ENCODE results near the gene ANG. TPM values are rescaled to one million over a fixed set of nuclear protein-coding genes. Genes with fewer than 3 reads are reported as not detected.

Gene ANG
- total RNA-seq, 1 experiment from 2014 or later = 1.7 TPM

DNA sequence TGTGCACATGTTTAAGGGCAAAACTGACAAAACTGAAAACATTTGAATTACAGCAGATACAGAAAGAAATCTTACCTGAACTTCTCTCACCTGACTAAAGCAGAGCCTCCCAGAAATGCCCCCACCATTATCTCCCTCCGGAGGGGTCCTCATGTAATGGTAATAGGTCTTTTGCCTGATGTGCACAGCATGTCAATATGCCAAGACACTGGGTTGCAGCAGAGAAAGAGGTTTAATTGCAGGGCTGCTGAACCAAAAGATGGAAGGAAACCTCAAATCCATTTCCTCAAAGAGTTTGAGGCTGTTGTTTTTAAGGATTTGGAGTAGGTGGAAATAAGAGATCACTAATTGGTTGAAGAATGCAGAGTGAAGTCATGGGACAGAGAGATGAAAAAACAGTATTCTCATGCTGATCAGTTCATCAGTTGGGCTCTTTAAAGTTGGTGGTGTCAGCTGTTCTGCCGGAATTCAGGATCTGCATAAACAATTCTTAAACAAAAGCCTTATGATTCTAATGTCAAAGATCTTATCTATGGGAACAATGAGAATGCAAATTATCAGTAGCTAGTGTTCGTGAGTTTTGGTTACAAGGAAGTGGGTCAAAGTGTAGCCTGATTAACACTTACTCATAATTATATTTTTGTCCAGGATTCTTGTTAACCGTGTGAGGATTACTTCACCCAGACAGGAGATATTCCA lies 18.2 kb downstream of the ANG start:
- TF ChIP-seq, protein P1, sequence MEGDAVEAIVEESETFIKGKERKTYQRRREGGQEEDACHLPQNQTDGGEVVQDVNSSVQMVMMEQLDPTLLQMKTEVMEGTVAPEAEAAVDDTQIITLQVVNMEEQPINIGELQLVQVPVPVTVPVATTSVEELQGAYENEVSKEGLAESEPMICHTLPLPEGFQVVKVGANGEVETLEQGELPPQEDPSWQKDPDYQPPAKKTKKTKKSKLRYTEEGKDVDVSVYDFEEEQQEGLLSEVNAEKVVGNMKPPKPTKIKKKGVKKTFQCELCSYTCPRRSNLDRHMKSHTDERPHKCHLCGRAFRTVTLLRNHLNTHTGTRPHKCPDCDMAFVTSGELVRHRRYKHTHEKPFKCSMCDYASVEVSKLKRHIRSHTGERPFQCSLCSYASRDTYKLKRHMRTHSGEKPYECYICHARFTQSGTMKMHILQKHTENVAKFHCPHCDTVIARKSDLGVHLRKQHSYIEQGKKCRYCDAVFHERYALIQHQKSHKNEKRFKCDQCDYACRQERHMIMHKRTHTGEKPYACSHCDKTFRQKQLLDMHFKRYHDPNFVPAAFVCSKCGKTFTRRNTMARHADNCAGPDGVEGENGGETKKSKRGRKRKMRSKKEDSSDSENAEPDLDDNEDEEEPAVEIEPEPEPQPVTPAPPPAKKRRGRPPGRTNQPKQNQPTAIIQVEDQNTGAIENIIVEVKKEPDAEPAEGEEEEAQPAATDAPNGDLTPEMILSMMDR (IDR thresholded peaks at IDR 0.05; ENCODE audit: unreplicated experiment) = no peak
- intact Hi-C loops (cut with micrococcal nuclease) = no loop called here
- Mint-ChIP-seq H3K27me3 (ENCODE audit: insufficient read depth, unreplicated experiment) (no peaks in the 10 kb centered on the region), H3K36me3 (ENCODE audit: insufficient read depth, unreplicated experiment) (no peaks in the 10 kb centered on the region), H3K4me1 (ENCODE audit: insufficient read depth, unreplicated experiment) (no peaks in the 10 kb centered on the region), H3K9me3 (ENCODE audit: unreplicated experiment) (no peaks in the 10 kb centered on the region), H3K4me3 (ENCODE audit: unreplicated experiment) (no peak overlapping the region), H3K27ac (ENCODE audit: low read depth, unreplicated experiment) (no peak overlapping the region)
- ChIA-PET POLR2A (no interaction called here), CTCF (interaction anchor here (0.7 to 2.2 kb wide), 9 partner anchors 8 to 1015 kb away, joined by 3 to 16 read pairs (median 4); no protein-coding TSS in a partner anchor)
- no peak for DNase-seq (ENCODE audit: unreplicated experiment)
- BruUV-seq (replicated peaks) = no TSS peak

DNA sequence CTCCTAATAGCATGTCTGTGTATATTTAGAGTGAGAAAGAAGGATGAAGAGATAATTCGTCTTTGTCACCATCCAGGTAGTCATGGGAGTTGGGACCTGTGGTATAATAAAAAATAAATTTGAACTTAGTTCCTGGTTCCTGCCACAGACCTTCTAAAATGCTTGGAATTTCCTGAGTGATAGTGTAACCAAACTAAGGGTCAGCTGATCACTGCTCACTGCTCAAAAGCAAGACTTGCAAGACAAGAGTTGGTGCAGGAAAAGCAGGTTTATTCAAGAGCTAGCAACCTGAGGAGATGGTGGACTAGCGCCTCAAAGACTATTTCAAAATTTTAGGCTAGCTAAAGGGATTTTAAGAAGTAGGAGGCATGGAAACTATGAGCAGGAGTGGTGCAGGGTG lies 19.1 kb downstream of the ANG start:
- Mint-ChIP-seq H3K27ac (ENCODE audit: low read depth, unreplicated experiment) (no peak overlapping the region), H3K36me3 (ENCODE audit: insufficient read depth, unreplicated experiment) (no peaks in the 10 kb centered on the region), H3K4me1 (ENCODE audit: insufficient read depth, unreplicated experiment) (no peaks in the 10 kb centered on the region), H3K9me3 (ENCODE audit: unreplicated experiment) (no peaks in the 10 kb centered on the region), H3K4me3 (ENCODE audit: unreplicated experiment) (no peak overlapping the region), H3K27me3 (ENCODE audit: insufficient read depth, unreplicated experiment) (no peaks in the 10 kb centered on the region)
- ChIA-PET CTCF (interaction anchor here (0.9 to 2.2 kb wide), 8 partner anchors 9 to 333 kb away, joined by 3 to 16 read pairs (median 4); no protein-coding TSS in a partner anchor), POLR2A (no interaction called here)
- intact Hi-C loops (cut with micrococcal nuclease) = no loop called here
- DNase-seq (ENCODE audit: unreplicated experiment) = no peak
- no TSS peak for BruUV-seq (replicated peaks)
- TF ChIP-seq, protein P1 (IDR thresholded peaks at IDR 0.05; ENCODE audit: unreplicated experiment) = no peak

DNA sequence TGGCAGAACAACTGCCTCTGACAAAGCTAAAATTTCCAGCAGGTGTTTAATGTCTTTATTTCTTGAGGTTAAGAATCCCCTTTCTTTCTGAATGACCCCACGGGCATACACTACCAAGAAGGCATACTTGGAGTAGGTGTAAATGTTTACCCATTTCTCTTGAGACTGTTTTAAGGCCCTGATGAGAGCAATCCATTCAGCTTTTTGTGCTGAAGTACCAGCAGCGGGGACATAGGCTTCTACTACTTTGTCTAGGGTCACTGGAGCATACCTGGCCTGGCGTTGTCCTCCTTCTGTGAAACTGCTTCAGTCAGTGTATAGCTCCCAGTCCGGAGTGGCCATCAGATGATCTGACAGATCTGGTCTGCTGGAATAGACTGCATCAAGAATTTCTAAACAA lies 22.7 kb downstream of the ANG start:
- no peak overlapping the region for H3K27ac Mint-ChIP-seq (ENCODE audit: low read depth, unreplicated experiment)
- CTCF ChIA-PET = interaction anchor here (0.8 to 3.2 kb wide), 4 partner anchors 14 to 329 kb away, joined by 4 to 11 read pairs (median 6); no protein-coding TSS in a partner anchor
- POLR2A ChIA-PET = no interaction called here

DNA sequence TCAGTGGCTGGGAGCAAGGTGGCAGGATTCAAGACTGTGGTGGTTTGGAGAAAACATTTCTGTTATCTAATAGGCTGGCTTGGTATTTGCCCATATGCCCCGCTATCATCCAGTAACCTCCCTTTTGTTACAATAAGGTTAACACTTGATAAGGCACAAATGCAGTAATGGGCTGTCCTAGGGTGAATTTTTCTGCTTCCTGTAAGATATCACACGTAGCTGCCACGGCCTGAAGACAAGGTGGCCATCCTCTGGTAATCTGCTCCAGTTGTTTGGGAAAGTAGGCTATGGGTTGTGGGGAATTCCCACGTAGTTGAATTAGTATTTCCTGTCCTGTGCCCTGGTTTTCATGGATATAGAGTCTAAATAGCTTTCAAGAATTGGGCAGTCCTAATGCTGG lies 23.1 kb downstream of the ANG start:
- Mint-ChIP-seq H3K9me3 (ENCODE audit: unreplicated experiment) (no peaks in the 10 kb centered on the region), H3K27ac (ENCODE audit: low read depth, unreplicated experiment) (no peak overlapping the region), H3K4me1 (ENCODE audit: insufficient read depth, unreplicated experiment) (peaks cover 5% of the 10 kb centered on the region), H3K36me3 (ENCODE audit: insufficient read depth, unreplicated experiment) (no peaks in the 10 kb centered on the region), H3K4me3 (ENCODE audit: unreplicated experiment) (no peak overlapping the region), H3K27me3 (ENCODE audit: insufficient read depth, unreplicated experiment) (no peaks in the 10 kb centered on the region)
- DNase-seq (ENCODE audit: unreplicated experiment) = no peak
- ChIA-PET CTCF (interaction anchor here (1.0 to 3.2 kb wide), 4 partner anchors 14 to 146 kb away, joined by 3 to 11 read pairs (median 4); no protein-coding TSS in a partner anchor), POLR2A (no interaction called here)
- no TSS peak for BruUV-seq (replicated peaks)
- intact Hi-C loops (cut with micrococcal nuclease) = no loop called here
- TF ChIP-seq, protein P1 (IDR thresholded peaks at IDR 0.05; ENCODE audit: unreplicated experiment) = no peak

More for the DNA sequence above, 22.7 kb downstream of the ANG start:
- Mint-ChIP-seq H3K27me3 (ENCODE audit: insufficient read depth, unreplicated experiment) (no peaks in the 10 kb centered on the region), H3K4me3 (ENCODE audit: unreplicated experiment) (no peak overlapping the region), H3K36me3 (ENCODE audit: insufficient read depth, unreplicated experiment) (no peaks in the 10 kb centered on the region), H3K9me3 (ENCODE audit: unreplicated experiment) (no peaks in the 10 kb centered on the region), H3K4me1 (ENCODE audit: insufficient read depth, unreplicated experiment) (peaks cover 5% of the 10 kb centered on the region)
- no peak for DNase-seq (ENCODE audit: unreplicated experiment)
- intact Hi-C loops (cut with micrococcal nuclease) = no loop called here
- BruUV-seq (replicated peaks) = no TSS peak
- TF ChIP-seq, protein P1 (IDR thresholded peaks at IDR 0.05; ENCODE audit: unreplicated experiment) = no peak
